NT2/D1 (cell line): ENCODE data around the gene C1QTNF3.

ENCODE experiments used
- SUZ12 ChIP-seq: IDR thresholded peaks from 2 replicates; pipeline ENCODE4 v1.6.1; 2011; ENCODE audit not compliant: insufficient read length, insufficient read depth; ENCODE audit errors: extremely low read depth
- YY1 ChIP-seq: IDR thresholded peaks from 2 replicates; pipeline ENCODE4 v1.6.1; 2011; ENCODE audit not compliant: insufficient read length, insufficient read depth
- ZNF274 ChIP-seq: IDR thresholded peaks from 2 replicates; pipeline ENCODE4 v1.6.1; 2011; ENCODE audit warnings: mild to moderate bottlenecking, low read depth, low read length

GRCh38 chr5:34047143-34047542, 4.1 kb upstream of the C1QTNF3 start:
- no peak for TF ChIP-seq ZNF274
- TF ChIP-seq YY1, result no peak
- no peak for TF ChIP-seq SUZ12
